Vagina (tissue), 2 donors: ENCODE results near the gene ADARB2.

ENCODE experiments used
- CTCF ChIP-seq, 3 experiments: fragments of 450-650 bp in 2 of 3; fragments of 200-600 bp in 1 of 3; sonication (generic) in 1 of 3; IDR thresholded peaks; one replicate each; pipeline ENCODE4 v1.5.1; 2017 to 2019; ENCODE audit warnings: antibody characterized with exemption in 3 of 3, mild to moderate bottlenecking in 2 of 3, moderate library complexity in 2 of 3
- POLR2A ChIP-seq, 2 donors: fragments of 450-650 bp; IDR thresholded peaks; one replicate each; pipeline ENCODE4 v1.6.1; 2017; ENCODE audit warnings: antibody characterized with exemption in 2 of 2, mild to moderate bottlenecking in 2 of 2, moderate library complexity in 2 of 2
- POLR2AphosphoS5 ChIP-seq, 2 donors: sonication (generic); formaldehyde crosslinking; IDR thresholded peaks; one replicate each; pipeline ENCODE4 v1.9.0; 2017; ENCODE audit warnings: antibody characterized with exemption in 2 of 2, mild to moderate bottlenecking in 2 of 2, low read depth in 1 of 2; ENCODE audit not compliant: insufficient read depth in 1 of 2

GRCh38 chr10:1335642-1336041 lies 401.7 kb downstream of the ADARB2 start:
- TF ChIP-seq CTCF (IDR thresholded peaks at IDR 0.05) (no peak), POLR2A (IDR thresholded peaks at IDR 0.05) (no peak), POLR2AphosphoS5 (IDR thresholded peaks at IDR 0.05; ENCODE audit: insufficient read depth in 1 of 2, low read depth in 1 of 2) (no peak)
